Lung (tissue), 12 donors: Measurements from ENCODE around the gene TBX2. TPM values are rescaled to one million over a fixed set of nuclear protein-coding genes. Genes with fewer than 3 reads are reported as not detected.

Experiments
- ATAC-seq: fragments of 200-7000 bp; cut with Tn5 transposase; one replicate; pipeline ENCODE4 v1.9.1; 2020; ENCODE audit warnings: moderate number of reproducible peaks; ENCODE audit not compliant: insufficient read depth, low FRiP score
- DNase-seq, 3 donors: peaks; one replicate each; pipeline ENCODE4 v3.0.0-alpha.2; 2013 to 2017
- H3K27ac ChIP-seq, 2 donors: one replicate each; pipeline ENCODE4 v1.5.1; 2013; ENCODE audit warnings: mild to moderate bottlenecking in 2 of 2, moderate library complexity in 2 of 2, control low read depth in 1 of 2, inconsistent platforms in 1 of 2, low read depth in 1 of 2, low read length in 1 of 2
- H3K27me3 ChIP-seq, 3 donors: one replicate each; pipeline ENCODE4 v1.5.1; 2013; ENCODE audit warnings: low read length in 2 of 3; ENCODE audit not compliant: control insufficient read depth in 3 of 3, insufficient read depth in 3 of 3
- H3K36me3 ChIP-seq, 4 donors: one replicate each; pipeline ENCODE4 v1.5.1; 2013; ENCODE audit warnings: low read length in 4 of 4, mild to moderate bottlenecking in 1 of 4, moderate library complexity in 1 of 4; ENCODE audit not compliant: control insufficient read depth in 4 of 4, insufficient read depth in 4 of 4
- H3K4me1 ChIP-seq, 5 donors: one replicate each; pipeline ENCODE4 v1.5.1; 2013; ENCODE audit warnings: low read length in 5 of 5, mild to moderate bottlenecking in 2 of 5, moderate library complexity in 1 of 5; ENCODE audit not compliant: control insufficient read depth in 5 of 5, insufficient read depth in 5 of 5
- H3K4me3 ChIP-seq: one replicate; pipeline ENCODE4 v1.5.1; 2013; ENCODE audit warnings: mild to moderate bottlenecking, control low read depth, moderate library complexity
- H3K9ac ChIP-seq, 2 donors: one replicate each; pipeline ENCODE4 v1.5.1; 2013; ENCODE audit warnings: low read length in 2 of 2, control low read depth in 1 of 2; ENCODE audit not compliant: insufficient read depth in 1 of 2
- H3K9me3 ChIP-seq, 4 donors: one replicate each; pipeline ENCODE4 v1.5.1; 2013; ENCODE audit warnings: low read length in 3 of 4, mild to moderate bottlenecking in 1 of 4, moderate library complexity in 1 of 4; ENCODE audit not compliant: control insufficient read depth in 4 of 4, insufficient read depth in 3 of 4
- WGBS, 2 donors: extraction: QIAGEN DNeasy Blood & Tissue Kit; methylation state at CpG; one replicate each; pipeline ENCODE4 v1.1.7; 2013; 5-methylcytosine and 5-hydroxymethylcytosine counted together
- polyA plus RNA-seq, 2 donors: library from polyadenylated mRNA; stranded (reverse); fragments of 200-250 nt; gene quantifications; one replicate each; pipeline ENCODE4 v1.2.1, GENCODE V29; 2013
- total RNA-seq, 2 donors: library from RNA; depleted of rRNA in 1 of 2; stranded (reverse); fragments of >200 nt in 1 of 2; gene quantifications; one replicate each; pipeline ENCODE4 v1.2.1, GENCODE V29; 2014 to 2021
- TF ChIP-seq, protein P1 (sequence below): IDR thresholded peaks from 2 replicates; pipeline ENCODE4 v1.5.1; 2012; ENCODE audit warnings: mild to moderate bottlenecking; ENCODE audit errors: control extremely low read depth, extremely low read depth
- donor health status: control.
- donor health status: control.
- donor health status: Bipolar disorder and iron deficiency.
- donor health status: healthy.
- donor health status: DM: yes; HTN: yes; CAD: no.

Gene TBX2
- total and polyA plus RNA-seq, 4 donors: 44.5 to 155 (median 79.2) TPM

DNA sequence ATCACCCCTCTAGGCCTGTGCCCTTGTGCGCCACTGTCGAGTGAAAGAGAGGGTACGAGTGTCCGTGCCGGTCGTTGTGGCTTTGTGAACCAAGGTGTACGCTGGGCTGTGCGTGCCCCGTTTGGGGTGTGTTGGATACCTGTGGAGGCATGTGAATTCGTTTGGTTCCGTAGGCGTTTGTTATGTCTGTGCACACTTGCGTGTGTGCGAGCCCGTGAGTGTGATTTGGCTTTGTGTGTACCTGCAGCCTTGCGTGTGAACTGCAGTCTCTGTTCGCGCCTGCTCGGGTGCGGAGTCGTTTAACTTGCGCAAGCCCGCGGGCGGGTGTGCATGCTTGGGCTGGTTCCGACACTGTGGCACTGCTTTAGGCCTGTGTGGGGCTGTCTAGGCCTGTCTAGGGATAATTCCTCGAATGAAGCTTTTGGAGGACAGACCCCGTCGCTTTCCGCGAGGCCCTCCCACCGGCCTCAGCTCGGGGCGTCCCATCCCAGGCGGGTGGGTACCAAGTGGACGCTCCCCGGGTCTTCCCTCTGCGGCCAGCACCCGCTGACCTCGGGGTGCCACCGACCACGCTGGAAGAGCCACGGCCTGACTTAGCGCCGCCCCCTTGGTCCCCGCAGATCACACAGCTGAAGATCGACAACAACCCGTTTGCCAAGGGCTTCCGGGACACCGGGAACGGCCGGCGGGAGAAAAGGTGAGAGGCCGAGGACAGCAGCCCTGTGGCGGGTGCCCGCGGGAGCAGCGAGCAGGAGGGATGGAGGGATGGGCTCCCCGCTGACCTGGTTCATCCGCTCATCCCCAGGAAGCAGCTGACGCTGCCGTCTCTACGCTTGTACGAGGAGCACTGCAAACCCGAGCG lies 4.4 kb downstream of the TBX2 start:
- TF ChIP-seq, protein P1, sequence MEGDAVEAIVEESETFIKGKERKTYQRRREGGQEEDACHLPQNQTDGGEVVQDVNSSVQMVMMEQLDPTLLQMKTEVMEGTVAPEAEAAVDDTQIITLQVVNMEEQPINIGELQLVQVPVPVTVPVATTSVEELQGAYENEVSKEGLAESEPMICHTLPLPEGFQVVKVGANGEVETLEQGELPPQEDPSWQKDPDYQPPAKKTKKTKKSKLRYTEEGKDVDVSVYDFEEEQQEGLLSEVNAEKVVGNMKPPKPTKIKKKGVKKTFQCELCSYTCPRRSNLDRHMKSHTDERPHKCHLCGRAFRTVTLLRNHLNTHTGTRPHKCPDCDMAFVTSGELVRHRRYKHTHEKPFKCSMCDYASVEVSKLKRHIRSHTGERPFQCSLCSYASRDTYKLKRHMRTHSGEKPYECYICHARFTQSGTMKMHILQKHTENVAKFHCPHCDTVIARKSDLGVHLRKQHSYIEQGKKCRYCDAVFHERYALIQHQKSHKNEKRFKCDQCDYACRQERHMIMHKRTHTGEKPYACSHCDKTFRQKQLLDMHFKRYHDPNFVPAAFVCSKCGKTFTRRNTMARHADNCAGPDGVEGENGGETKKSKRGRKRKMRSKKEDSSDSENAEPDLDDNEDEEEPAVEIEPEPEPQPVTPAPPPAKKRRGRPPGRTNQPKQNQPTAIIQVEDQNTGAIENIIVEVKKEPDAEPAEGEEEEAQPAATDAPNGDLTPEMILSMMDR: no peak
- ATAC-seq: no peak
- peaks cover 0 to 35% (median 12%) of the 10 kb centered on the region in 5 donors for H3K4me1 ChIP-seq
- H3K4me3 ChIP-seq: peak overlapping the region; percentile 61
- peak overlapping the region in 1 of 2 donors; percentile 90 for H3K27ac ChIP-seq
- peaks cover 0 to 35% (median 4%) of the 10 kb centered on the region in 3 donors for H3K27me3 ChIP-seq
- H3K36me3 ChIP-seq: peaks cover 0 to 81% (median 38%) of the 10 kb centered on the region in 4 donors
- DNase-seq: peak in 2 of 3 donors; percentile 36 to 50
- H3K9me3 ChIP-seq: peaks cover 0 to 7% (median 0%) of the 10 kb centered on the region in 4 donors
- WGBS, 2 donors: 16 to 29% methylated on average over 65 to 66 of the region's 66 CpGs
- peak overlapping the region; percentile 91 to 94 for H3K9ac ChIP-seq

DNA sequence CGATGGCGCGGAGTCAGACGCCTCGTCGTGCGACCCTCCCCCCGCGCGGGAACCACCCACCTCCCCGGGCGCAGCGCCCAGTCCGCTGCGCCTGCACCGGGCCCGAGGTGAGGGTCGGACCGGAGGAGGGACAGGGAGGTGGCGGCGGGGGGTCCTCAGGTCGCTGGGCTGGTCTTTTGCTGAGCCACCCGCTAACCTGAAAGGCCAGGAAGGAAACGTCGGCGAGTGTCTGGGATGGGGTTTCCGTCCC lies 4.9 kb downstream of the TBX2 start:
- TF ChIP-seq, protein P1: no peak
- ATAC-seq: no peak
- peak overlapping the region; percentile 61 for H3K4me3 ChIP-seq
- H3K27ac ChIP-seq: peak overlapping the region in 1 of 2 donors; percentile 90
- H3K9me3 ChIP-seq: peaks cover 0 to 7% (median 0%) of the 10 kb centered on the region in 4 donors
- DNase-seq: peak in 1 of 3 donors; percentile 38
- peaks cover 0 to 35% (median 11%) of the 10 kb centered on the region in 5 donors for H3K4me1 ChIP-seq
- H3K36me3 ChIP-seq: peaks cover 0 to 84% (median 38%) of the 10 kb centered on the region in 4 donors
- peaks cover 0 to 35% (median 4%) of the 10 kb centered on the region in 3 donors for H3K27me3 ChIP-seq
- 18 to 23% methylated on average over 15 to 27 of the region's 27 CpGs for WGBS, 2 donors
- peak overlapping the region; percentile 91 to 94 for H3K9ac ChIP-seq

DNA sequence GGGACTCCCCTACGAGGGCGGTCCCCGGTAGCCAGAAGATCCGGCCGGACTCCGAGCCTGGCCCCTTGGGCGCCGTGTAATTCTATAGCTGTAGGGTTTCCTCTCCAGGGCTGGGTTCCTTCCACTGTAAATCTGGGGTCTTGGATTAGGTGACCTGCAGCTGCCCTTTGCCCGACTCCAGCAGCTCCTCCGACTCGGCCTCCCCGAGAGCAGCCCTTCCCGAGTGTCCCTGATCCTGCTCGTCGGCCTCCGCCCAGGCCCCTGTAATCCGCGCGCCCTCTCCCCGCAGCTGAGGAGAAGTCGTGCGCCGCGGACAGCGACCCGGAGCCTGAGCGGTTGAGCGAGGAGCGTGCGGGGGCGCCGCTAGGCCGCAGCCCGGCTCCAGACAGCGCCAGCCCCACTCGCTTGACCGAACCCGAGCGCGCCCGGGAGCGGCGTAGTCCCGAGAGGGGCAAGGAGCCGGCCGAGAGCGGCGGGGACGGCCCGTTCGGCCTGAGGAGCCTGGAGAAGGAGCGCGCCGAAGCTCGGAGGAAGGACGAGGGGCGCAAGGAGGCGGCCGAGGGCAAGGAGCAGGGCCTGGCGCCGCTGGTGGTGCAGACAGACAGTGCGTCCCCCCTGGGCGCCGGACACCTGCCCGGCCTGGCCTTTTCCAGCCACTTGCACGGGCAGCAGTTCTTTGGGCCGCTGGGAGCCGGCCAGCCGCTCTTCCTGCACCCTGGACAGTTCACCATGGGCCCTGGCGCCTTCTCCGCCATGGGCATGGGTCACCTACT lies 5.5 kb downstream of the TBX2 start:
- 18 to 29% methylated on average over 58 to 71 of the region's 71 CpGs for WGBS, 2 donors
- peaks cover 0 to 84% (median 38%) of the 10 kb centered on the region in 4 donors for H3K36me3 ChIP-seq
- H3K9me3 ChIP-seq: peaks cover 0 to 7% (median 0%) of the 10 kb centered on the region in 4 donors
- TF ChIP-seq, protein P1: no peak
- H3K9ac ChIP-seq: peak overlapping the region; percentile 91 to 94
- peaks cover 0 to 35% (median 4%) of the 10 kb centered on the region in 3 donors for H3K27me3 ChIP-seq
- H3K4me1 ChIP-seq: peaks cover 0 to 38% (median 11%) of the 10 kb centered on the region in 5 donors
- peak overlapping the region in 1 of 2 donors; percentile 90 for H3K27ac ChIP-seq
- DNase-seq: peak in 2 of 3 donors; percentile 34 to 45
- no peak for ATAC-seq
- peak overlapping the region; percentile 61 for H3K4me3 ChIP-seq
